Breast epithelium (tissue), 3 donors: ENCODE measurements around the gene LAMA3.

ENCODE experiments used
- POLR2A ChIP-seq: fragments of 450-650 bp; IDR thresholded peaks from one replicate; pipeline ENCODE4 v1.6.1; 2016; ENCODE audit warnings: antibody characterized with exemption, mild to moderate bottlenecking, moderate library complexity
- POLR2AphosphoS5 ChIP-seq, 3 donors: sonication (generic); formaldehyde crosslinking; IDR thresholded peaks; one replicate each; pipeline ENCODE4 v1.6.1; 2017; ENCODE audit warnings: antibody characterized with exemption in 3 of 3
- TF ChIP-seq, protein P1 (sequence below), 3 donors: fragments of 450-650 bp; IDR thresholded peaks; one replicate each; pipeline ENCODE4 v1.5.1; 2016 to 2017; ENCODE audit warnings: antibody characterized with exemption in 3 of 3, mild to moderate bottlenecking in 3 of 3, moderate library complexity in 3 of 3

DNA sequence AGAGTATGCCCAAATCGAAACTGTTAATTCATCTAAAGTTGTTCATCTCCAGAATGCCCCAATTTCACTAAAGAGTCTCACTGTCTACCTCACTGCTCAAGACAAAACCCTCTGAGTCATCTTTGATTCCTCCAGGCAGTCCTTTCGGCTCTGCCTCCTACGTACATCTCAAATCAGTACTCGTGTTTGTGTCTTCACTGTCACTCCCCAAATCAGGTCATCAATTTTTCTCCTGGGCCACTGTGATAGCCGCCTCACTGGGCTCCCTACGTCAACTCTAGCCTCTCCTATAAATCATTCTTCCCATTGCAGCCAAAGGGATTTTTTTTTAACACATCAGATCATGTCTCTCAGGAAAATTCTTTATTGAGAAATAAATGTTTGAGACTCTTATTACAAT is 283.2 kb downstream of the LAMA3 start:
- TF ChIP-seq, protein P1, sequence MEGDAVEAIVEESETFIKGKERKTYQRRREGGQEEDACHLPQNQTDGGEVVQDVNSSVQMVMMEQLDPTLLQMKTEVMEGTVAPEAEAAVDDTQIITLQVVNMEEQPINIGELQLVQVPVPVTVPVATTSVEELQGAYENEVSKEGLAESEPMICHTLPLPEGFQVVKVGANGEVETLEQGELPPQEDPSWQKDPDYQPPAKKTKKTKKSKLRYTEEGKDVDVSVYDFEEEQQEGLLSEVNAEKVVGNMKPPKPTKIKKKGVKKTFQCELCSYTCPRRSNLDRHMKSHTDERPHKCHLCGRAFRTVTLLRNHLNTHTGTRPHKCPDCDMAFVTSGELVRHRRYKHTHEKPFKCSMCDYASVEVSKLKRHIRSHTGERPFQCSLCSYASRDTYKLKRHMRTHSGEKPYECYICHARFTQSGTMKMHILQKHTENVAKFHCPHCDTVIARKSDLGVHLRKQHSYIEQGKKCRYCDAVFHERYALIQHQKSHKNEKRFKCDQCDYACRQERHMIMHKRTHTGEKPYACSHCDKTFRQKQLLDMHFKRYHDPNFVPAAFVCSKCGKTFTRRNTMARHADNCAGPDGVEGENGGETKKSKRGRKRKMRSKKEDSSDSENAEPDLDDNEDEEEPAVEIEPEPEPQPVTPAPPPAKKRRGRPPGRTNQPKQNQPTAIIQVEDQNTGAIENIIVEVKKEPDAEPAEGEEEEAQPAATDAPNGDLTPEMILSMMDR (IDR thresholded peaks at IDR 0.05) = no peak
- TF ChIP-seq POLR2A (no peak), POLR2AphosphoS5 (IDR thresholded peaks at IDR 0.05) (no peak)
